Stimulated activated CD8-positive, alpha-beta memory T cell treated with anti-CD3 and anti-CD28 coated beads, Interleukin-7, amount 100 ng/mL, for 1 hour (primary cell): ENCODE results near the gene LUC7L.
"Not testable (repeated sequence)": the region's sequence is repeated elsewhere in the genome, so short reads cannot be mapped to it uniquely, and the experiment has no call there.

Experiments
- DNase-seq, 2 donors: peaks; one replicate each; pipeline ENCODE4 v3.0.0-alpha.2; 2020; ENCODE audit warnings: low read depth in 2 of 2

LUC7L gene

DNA sequence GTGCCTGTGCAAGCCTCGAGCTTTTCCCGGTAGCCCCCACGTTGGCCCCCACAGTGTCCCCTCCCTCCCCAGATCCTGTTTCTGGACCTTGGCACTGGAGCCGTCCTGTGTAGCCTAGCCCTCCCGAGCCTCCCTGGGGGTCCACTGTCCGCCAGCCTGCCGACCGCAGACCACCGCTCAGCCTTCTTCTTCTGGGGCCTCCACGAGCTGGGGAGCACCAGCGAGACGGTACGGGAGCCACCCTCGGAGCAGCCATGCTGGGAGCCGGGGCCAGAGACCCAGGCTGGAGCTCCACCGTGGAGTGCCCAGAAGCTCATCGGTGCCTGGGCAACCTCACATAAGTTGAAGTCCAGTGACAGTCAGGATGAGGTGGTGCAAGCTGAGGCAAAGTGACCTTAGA, 34.7 kb upstream of the LUC7L start:
- no peak for DNase-seq

DNA sequence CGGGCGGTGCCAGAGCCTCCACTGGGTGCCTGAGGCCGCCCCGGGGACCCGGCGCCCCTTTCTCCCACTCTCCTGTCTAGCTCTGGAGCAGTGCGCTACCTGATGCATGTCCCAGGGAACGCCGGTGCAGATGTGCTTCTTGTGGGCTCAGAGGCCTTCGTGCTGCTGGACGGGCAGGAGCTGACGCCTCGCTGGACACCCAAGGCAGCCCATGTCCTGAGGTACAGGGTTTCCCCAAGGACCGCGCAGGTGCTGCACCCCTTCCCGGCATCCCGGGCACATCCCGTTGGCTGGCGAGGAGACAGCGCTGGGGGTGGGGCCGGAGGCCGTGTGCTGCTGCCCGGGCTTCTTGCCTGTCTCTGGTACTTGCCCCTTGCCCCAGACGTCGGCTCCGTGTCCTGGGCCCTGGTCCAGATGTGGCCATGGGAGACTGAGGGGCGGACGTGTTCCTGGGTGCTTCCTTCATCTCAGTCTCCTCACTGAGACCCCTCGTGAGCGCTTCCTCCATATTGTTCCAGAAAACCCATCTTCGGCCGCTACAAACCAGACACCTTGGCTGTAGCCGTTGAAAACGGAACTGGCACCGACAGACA, 34.0 kb upstream of the LUC7L start:
- no peak for DNase-seq

DNA sequence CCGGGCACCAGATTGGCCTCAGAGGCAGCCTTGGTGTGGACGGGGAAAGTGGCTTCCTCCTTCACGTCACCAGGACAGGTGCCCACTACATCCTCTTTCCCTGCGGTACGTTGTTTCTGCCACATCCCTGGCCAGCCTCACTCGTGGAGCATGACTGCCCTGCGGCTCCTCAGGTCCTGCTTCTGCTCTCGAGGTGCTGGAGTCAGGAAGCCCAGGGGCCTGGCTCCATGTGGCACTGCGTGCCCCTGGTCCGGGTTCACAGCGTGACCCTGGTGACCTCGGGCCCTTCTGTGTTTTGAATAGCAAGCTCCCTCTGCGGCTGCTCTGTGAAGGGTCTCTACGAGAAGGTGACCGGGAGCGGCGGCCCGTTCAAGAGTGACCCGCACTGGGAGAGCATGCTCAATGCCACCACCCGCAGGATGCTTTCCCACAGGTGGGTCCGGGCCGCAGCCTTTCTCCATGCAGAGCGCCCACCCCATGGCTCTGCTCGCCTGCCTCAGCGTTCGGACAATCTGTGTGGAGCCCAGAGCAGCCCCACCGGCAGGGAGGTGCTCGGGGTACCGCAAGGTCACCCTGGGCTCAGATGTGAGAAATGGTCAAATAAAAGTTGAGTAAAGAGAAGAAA, 33.0 kb upstream of the LUC7L start:
- no peak for DNase-seq

DNA sequence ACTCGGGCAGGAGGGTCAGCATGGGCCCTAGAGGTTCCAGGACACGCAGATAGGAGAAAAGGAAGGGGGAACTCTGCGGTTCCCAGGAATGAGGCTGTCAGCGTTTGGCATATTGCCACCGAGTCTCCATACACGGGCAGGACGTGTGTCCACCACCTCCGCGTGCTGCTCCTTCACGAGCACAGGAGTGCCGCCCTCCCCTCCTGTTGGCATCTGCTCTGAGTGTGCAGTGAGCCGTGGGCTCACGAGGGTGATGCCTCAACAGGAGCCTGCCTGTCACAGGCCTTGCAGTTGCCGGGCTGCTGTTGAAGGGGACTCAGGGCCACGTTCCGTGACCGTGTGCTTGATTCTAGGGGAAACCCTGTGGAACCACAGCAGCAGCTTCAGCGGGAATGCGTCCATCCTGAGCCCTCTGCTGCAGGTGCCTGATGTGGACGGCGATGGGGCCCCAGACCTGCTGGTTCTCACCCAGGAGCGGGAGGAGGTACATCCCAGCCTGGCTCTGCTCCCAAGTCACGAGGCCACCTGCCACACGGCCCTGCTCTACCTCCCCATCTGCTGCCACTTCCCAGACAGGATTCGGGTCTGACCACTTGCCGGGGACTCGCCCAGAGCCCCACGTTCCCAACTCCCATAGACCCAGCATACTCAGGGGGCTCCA, 31.9 kb upstream of the LUC7L start:
- DNase-seq = no peak

DNA sequence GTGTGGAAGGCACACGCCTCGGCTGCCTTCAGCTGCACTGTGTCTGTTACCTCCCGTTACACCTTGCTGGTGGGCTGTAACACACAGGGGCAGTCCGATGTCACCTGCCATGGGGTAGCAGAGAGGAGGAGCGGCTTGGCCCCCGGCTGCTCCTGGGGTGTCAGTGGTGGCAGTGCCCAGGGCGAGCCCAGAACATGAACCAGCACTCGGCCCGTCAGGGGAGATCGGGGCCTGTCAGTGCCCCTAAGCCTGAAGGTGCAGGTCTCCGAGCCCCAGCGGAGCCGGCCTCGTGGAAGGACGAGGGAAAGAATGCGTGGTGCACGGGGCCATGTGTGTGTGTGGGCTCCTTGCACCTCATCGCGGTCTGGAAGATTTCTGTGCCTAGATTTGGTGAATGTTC, 31.1 kb upstream of the LUC7L start:
- no peak for DNase-seq

DNA sequence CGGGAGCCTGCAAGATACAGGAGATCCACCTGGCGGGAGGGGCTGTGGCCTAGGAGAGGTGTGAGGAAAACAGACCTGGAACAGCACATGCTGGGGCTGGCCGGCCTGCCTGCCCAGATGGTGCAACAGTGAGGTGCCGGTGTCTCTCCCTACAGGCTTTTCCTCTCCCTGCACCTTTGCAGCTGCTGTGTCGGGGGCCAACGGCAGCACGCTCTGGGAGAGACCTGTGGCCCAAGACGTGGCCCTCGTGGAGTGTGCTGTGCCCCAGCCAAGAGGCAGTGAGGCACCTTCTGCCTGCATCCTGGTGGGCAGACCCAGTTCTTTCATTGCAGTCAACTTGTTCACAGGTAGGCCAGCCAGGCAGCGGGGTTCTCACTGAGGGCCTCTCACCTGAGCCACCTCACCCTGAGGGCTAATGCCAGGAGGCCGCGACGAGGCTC, 30.6 kb upstream of the LUC7L start:
- no peak for DNase-seq

DNA sequence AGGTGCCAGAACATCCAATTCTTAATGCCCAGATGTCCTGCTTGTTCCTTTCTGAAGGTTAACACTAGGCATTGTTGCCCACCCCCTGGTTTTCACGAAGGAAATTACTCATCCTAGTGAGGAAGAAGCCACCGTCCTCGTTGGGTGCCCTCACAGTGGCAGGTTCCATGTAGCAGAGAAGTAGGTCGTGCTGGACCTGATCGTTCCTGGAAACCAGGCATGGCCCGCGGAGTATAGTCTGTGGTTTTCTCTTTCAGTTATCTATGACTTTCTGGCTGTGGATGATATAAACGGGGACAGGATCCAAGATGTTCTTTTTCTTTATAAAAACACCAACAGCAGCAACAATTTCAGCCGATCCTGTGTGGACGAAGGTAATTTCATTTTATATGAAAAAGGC, 30.0 kb upstream of the LUC7L start:
- DNase-seq = no peak

DNA sequence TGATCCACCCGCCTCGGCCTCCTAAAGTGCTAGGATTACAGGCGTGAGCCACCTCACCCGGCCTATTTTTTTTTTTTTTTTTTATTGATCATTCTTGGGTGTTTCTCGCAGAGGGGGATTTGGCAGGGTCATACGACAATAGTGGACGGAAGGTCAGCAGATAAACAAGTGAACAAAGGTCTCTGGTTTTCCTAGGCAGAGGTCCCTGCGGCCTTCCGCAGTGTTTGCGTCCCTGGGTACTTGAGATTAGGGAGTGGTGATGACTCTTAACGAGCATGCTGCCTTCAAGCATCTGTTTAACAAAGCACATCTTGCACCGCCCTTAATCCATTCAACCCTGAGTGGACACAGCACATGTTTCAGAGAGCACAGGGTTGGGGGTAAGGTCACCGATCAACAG, 28.8 kb upstream of the LUC7L start:
- DNase-seq = not testable (repeated sequence)

DNA sequence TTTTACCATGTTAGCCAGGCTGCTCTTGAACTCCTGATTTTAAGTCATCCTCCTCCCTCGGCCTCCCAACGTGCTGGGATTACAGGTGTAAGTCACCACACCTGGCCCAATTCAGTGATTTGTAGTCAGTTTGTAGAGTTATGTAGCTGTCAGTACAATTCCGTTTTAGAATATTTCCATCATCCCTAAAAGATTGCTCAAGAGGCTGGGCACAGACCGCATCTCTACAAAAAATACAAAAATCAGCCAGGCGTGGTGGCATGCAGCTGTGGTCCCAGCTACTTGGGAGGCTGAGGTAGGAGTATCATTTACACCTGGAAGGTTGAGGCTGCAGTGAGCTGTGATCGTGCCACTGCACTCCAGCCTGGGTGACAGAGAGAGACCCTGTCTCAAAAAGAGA, 25.9 kb upstream of the LUC7L start:
- no peak for DNase-seq

DNA sequence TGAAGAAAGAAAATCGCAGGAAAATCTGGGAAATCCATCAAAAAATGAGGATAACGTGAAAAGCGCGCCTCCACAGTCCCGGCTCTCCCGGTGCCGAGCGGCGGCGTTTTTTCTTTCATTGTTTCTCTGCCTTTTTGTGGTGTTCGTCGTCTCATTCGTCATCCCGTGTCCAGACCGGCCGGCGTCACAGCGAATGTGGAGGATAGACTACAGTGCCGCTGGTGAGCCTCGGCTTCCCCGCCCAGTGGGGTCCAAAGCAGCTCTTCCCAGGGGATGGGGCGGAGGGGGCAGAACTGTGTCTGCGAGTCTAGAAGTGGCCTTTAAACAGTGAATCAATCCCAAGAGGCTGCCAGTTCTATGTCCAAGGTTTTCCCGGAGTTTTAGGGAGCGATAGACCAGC, 25.2 kb upstream of the LUC7L start:
- DNase-seq = no peak

DNA sequence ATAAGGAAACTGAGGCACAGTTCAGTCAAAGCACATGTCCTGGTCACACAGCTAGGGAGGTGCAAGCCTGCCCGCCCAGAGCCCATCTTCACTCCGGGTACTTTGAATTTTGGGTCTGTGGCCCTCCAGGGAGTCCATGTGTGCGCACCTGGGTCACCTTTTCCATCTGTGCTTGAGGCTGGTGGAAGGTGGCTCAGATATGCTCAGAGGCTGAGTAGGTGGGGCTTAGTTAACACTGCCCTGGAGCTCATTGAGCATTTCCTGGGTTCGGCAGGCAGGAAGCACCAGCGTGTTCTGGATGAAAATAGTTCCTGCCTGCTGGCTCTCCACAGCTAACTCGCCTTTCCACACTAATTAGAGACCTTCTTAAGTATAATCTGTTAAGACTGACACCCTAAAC, 24.6 kb upstream of the LUC7L start:
- DNase-seq = no peak

DNA sequence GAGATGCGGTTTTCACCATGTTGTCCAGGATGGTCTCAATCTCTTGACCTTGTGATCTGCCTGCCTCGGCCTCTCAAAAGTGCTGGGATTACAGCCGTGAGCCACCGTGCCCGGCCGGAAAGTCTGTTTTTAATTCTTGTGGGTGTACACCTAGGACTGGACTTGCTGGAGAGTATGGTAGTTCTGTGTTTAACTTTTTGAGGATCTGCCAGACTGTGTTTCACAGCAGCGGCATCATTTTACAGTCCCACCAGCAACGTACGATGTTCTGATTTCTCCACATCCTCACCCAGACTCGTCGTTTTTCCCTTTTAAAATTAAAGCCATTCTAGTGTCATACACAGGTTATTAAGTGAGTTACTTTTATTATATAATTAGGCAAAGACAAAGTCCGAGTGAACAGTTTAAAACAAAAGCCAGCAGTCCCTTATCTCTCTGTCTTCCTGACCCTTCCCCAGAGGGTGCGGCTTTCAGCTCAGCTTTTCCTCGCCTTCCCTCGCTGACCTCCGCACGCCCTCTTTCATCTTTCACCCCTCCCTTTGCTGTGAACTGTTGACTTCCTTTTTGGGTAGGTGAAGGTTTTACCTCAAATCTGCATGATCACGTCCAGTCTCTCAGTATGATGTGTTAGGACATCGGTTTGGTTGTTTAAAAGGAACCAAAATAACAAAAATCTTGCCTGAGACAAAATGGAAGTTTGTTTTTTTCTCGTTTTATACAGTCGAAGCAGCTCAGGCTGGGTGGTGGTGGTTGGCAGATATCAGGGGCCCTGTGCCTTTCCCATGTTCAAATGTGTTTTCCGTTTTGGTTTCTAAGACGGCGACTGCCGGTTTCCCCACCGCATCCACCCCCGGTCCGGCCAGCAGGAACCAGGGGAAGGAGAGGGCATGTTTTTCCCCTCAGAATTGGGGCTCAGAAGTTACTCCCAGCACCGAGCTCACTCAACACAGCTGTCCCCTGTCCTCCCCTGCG, 23.4 kb upstream of the LUC7L start:
- DNase-seq = no peak

DNA sequence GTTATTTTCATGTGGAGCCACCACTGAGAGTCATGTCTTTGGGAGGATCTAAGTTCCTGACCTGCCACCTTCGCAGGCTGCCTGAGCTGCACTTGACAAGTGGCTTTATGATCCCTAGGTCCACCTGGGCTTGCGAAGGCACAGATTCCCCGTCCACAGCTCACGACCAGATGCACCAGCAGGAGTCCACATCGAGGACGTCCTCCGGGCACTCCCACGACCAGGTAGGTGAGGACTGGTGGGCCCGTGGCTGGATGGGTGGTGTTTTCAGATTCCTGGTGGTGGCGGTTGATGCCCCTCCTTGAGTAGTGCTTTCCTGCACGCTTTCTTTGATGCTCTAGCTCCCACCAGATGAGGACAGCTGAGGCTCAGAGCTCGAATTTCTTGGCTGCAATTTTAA, 20.2 kb upstream of the LUC7L start:
- DNase-seq = no peak

DNA sequence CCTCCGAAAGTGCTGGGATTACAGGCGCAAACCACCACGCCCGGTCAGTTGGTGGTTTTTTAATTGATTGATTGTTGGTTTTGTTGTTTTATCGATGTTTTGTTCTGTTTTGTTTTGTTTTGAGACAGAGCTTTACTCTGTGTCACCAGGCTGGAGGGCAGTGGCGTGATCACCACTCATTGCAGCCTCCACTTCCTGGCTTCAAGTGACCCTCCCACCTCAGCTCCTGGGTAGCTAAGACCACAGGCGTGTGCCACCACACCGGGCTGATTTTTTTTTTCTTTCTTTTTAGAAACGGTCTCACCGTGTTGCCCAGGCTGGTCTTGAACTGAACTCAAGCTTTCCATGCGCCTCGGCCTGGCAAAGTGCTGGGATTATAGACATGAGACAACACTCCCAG, 17.8 kb upstream of the LUC7L start:
- no peak for DNase-seq

DNA sequence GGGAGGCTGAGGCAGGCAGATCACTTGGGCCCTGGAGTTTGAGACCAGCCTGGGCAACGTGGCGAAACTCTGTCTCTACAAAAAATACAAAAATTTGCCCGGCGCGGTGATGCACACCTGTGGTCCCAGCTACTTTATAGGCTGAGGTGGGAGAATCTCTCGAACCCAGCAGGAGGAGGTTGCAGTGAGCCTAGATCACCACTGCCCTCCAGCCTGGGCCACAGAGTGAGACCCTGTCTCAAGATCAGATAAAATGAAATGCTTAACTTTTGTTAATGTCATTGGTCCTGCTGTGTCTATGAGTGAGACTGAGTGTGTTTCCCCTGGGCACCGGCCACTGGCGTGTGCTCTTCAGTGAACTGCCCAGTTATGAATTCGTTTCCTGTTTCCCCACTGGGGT, 15.9 kb upstream of the LUC7L start:
- DNase-seq = no peak

DNA sequence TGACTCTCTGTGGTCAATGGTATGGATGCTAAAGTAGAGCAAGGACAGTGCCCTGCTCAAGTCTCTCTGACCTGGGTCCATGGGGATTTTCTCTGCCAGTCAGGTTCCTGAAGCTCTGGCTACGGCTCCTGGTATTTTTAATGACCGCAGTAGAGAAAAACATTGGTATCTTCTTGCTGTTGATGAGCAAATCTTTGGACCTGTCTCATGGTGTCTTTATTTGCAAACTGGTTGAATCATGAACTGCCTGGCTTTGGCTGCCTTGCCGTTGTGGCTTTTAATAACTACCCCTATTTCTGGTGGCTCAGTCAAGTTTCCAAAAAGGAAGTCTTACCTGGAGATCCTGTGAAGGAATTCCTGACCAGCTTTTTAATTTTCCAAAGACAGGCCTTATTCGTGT, 14.1 kb upstream of the LUC7L start:
- DNase-seq = no peak

DNA sequence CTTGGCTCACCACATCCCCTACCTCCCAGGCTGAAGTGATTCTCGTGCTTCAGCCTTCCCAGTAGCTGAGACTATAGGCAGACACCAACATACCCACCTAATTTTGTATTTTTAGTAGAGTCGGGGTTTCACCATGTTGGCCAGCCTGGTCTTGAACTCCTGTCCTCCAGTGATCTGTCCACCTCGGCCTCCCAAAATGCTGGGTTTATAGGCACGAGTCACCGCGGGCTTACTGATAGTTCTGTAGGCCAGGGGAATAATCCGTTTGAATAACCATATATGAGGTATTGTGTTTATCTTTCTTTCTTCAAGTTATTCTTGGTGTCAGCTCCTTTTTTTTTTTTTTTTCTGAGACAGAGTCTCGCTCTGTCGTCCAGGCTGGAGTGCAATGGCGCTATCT, 13.0 kb upstream of the LUC7L start:
- no peak for DNase-seq

DNA sequence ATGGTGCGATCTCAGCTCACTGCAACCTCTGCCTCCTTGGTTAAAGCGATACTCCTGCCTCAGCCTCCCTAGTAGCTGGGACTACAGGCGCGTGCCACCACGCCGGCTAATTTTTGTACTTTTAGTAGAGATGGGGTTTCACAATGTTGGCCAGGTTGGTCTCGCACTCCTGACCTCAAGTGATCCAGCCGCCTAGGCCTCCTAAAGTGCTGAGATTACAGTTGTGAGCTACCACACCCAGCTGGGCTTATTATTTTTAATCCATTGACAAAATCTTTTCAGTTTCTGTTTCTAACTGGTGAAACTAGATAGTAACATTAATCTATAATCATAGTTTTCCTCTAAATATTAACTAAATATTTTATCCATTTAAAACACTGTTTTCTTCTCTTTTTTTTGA, 11.3 kb upstream of the LUC7L start:
- no peak for DNase-seq

DNA sequence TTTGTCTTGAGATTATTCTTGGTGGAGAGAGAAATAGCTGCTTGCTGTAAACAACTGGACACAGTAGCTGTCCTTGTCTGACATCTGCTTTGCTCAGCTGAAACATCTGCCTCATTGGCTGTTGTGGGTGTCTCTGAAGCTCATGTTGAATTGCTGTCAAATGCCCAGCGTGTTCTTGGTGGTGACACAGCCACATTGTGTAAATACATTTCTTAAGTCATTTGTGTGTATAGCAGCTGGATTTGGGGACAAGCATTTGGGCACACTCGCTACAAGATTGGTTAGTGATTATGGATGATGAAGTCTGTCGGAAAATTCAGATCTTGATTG, 10.7 kb upstream of the LUC7L start:
- no peak for DNase-seq

DNA sequence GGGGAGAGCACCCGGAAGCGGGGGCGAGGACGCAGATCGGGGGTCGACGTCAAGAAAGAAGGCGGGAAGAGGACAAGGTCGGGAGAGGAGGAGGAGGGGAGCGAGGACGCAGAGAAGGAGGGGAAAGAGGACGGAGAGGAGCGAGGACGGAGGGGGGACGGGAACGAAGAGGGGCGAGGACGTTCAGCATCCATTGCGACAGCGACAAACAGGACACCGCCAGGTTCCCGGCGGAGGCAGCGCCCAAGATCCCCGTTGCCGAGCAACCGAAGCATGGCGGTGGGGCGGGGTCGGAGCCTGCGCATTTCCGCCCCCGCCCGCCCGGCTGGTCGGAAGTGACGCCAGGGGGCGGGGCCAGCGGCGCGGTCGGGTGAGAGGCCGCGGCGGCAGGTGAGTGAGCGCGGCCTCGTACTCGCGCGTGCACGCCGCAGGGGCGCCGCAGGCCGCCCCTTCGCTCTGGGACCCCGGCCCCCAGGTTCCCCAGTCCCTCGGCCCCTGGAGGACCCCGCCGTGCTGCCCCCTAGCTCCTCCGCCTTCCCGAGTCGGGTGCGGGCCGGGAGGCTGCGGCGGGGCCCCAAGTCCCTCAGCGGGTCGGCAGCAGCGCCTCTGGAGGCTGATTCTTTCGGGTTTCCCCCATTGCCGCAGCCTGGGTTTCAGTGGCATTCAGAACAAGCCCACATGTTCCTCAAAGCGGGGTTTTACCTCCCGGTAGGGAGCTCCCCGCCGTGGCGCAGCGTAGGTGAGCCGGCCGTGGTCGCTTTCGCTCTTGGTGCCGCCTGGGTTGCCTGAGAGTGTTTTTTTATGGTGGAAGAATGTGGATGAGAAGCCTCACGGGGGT, 5.4 kb upstream of the LUC7L start, which contains the start of gene FAM234A:
TSS of gene FAM234A (plus strand) at position 354 of the 838 bp plus-strand sequence. CDS start 19,593 bp downstream, outside the sequence.
- DNase-seq = peak; percentile 88 to 89

DNA sequence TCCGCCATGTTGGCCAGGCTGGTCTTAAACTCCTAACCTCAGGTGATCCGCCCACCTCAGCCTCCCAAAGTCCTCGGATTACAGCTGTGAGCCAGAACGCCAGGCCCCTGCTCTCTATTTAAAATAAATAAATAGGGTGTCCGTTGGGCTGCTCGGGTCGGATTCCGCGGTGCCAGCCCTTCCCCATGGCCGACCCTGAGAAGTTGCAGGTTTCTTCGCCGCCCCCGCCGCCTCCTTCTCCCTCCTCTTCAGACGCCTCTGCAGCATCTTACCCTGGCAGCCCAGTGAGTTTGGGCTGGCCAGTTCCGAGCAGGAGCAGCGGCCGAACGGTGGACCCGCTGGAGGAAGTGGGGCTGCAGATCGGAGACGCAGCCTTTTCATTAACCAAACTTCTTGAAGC, 1.7 kb upstream of the LUC7L start:
- no peak for DNase-seq
